Measurements from ENCODE around the gene TBCK.
A peak's percentile ranks its signal among the peaks of the same experiment; 100 is the strongest.

The TBCK gene

GRCh38 chr4:106315968-106316772 is at the start of gene TBCK, which contains the start of gene AIMP1:
TBCK (minus strand) TSS chr4:106316209; CDS start chr4:106308960, 7,249 bp downstream.
AIMP1 (plus strand) TSS chr4:106316550; CDS start chr4:106325010, 8,460 bp downstream.
- Histone ChIP-seq H3K9ac (ENCODE audit: low read depth, low read length) (peak within 1 kb of the TSS; percentile 82), H3K4me1 (ENCODE audit: insufficient read depth, low read length) (peaks cover 7% of the 10 kb centered on the region), H3K36me3 (ENCODE audit: insufficient read depth, low read length) (no peaks in the 10 kb centered on the region), H3K9me3 (ENCODE audit: control insufficient read depth, insufficient read depth, low read length) (no peaks in the 10 kb centered on the region)

GRCh38 chr4:106365613-106366012 is 49.6 kb upstream of the TBCK start:
- no peaks in the 10 kb centered on the region for H3K36me3 ChIP-seq (ENCODE audit: insufficient read depth, low read length)
- no peaks in the 10 kb centered on the region for H3K9me3 ChIP-seq (ENCODE audit: control insufficient read depth, insufficient read depth, low read length)
- no peak overlapping the region for H3K9ac ChIP-seq (ENCODE audit: low read depth, low read length)
- H3K4me1 ChIP-seq (ENCODE audit: insufficient read depth, low read length) = no peaks in the 10 kb centered on the region

- H3K9me3 ChIP-seq (ENCODE audit: control insufficient read depth, insufficient read depth, low read length) = no peaks in the 10 kb centered on the region
- H3K36me3 ChIP-seq (ENCODE audit: insufficient read depth, low read length) = no peaks in the 10 kb centered on the region
- H3K4me1 ChIP-seq (ENCODE audit: insufficient read depth, low read length) = no peaks in the 10 kb centered on the region
- H3K9ac ChIP-seq (ENCODE audit: low read depth, low read length) = no peak overlapping the region
These were observed 48.3 kb upstream of the TBCK start for GRCh38 chr4:106364282-106364681.

- Histone ChIP-seq H3K4me1 (ENCODE audit: insufficient read depth, low read length) (no peaks in the 10 kb centered on the region), H3K9ac (ENCODE audit: low read depth, low read length) (no peak overlapping the region), H3K36me3 (ENCODE audit: insufficient read depth, low read length) (no peaks in the 10 kb centered on the region), H3K9me3 (ENCODE audit: control insufficient read depth, insufficient read depth, low read length) (no peaks in the 10 kb centered on the region)
These were observed 46.2 kb upstream of the TBCK start for GRCh38 chr4:106362086-106362825.

GRCh38 chr4:106358899-106359298 is 42.9 kb upstream of the TBCK start:
- H3K4me1 ChIP-seq (ENCODE audit: insufficient read depth, low read length) = no peaks in the 10 kb centered on the region
- no peak overlapping the region for H3K9ac ChIP-seq (ENCODE audit: low read depth, low read length)
- no peaks in the 10 kb centered on the region for H3K9me3 ChIP-seq (ENCODE audit: control insufficient read depth, insufficient read depth, low read length)
- H3K36me3 ChIP-seq (ENCODE audit: insufficient read depth, low read length) = no peaks in the 10 kb centered on the region

- no peaks in the 10 kb centered on the region for H3K9me3 ChIP-seq (ENCODE audit: control insufficient read depth, insufficient read depth, low read length)
- no peaks in the 10 kb centered on the region for H3K4me1 ChIP-seq (ENCODE audit: insufficient read depth, low read length)
- H3K9ac ChIP-seq (ENCODE audit: low read depth, low read length) = no peak overlapping the region
- H3K36me3 ChIP-seq (ENCODE audit: insufficient read depth, low read length) = no peaks in the 10 kb centered on the region
These were observed 39.2 kb upstream of the TBCK start for GRCh38 chr4:106355193-106355592.

GRCh38 chr4:106353786-106354185 is 37.8 kb upstream of the TBCK start:
- H3K9me3 ChIP-seq (ENCODE audit: control insufficient read depth, insufficient read depth, low read length) = no peaks in the 10 kb centered on the region
- H3K36me3 ChIP-seq (ENCODE audit: insufficient read depth, low read length) = no peaks in the 10 kb centered on the region
- no peaks in the 10 kb centered on the region for H3K4me1 ChIP-seq (ENCODE audit: insufficient read depth, low read length)
- H3K9ac ChIP-seq (ENCODE audit: low read depth, low read length) = no peak overlapping the region

GRCh38 chr4:106351016-106351415 is 35.0 kb upstream of the TBCK start:
- Histone ChIP-seq H3K4me1 (ENCODE audit: insufficient read depth, low read length) (no peaks in the 10 kb centered on the region), H3K9ac (ENCODE audit: low read depth, low read length) (no peak overlapping the region), H3K36me3 (ENCODE audit: insufficient read depth, low read length) (no peaks in the 10 kb centered on the region), H3K9me3 (ENCODE audit: control insufficient read depth, insufficient read depth, low read length) (no peaks in the 10 kb centered on the region)

- no peaks in the 10 kb centered on the region for H3K36me3 ChIP-seq (ENCODE audit: insufficient read depth, low read length)
- no peaks in the 10 kb centered on the region for H3K9me3 ChIP-seq (ENCODE audit: control insufficient read depth, insufficient read depth, low read length)
- no peak overlapping the region for H3K9ac ChIP-seq (ENCODE audit: low read depth, low read length)
- H3K4me1 ChIP-seq (ENCODE audit: insufficient read depth, low read length) = no peaks in the 10 kb centered on the region
These were observed 31.2 kb upstream of the TBCK start for GRCh38 chr4:106347167-106347566.

GRCh38 chr4:106344647-106344970 is 28.6 kb upstream of the TBCK start:
- no peaks in the 10 kb centered on the region for H3K36me3 ChIP-seq (ENCODE audit: insufficient read depth, low read length)

GRCh38 chr4:106343865-106344646 is 28.0 kb upstream of the TBCK start:
- no peak overlapping the region for H3K9ac ChIP-seq (ENCODE audit: low read depth, low read length)
- H3K4me1 ChIP-seq (ENCODE audit: insufficient read depth, low read length) = no peaks in the 10 kb centered on the region
- no peaks in the 10 kb centered on the region for H3K9me3 ChIP-seq (ENCODE audit: control insufficient read depth, insufficient read depth, low read length)
- H3K36me3 ChIP-seq (ENCODE audit: insufficient read depth, low read length) = no peaks in the 10 kb centered on the region; the same call in 1 of the 2 replicates

More at GRCh38 chr4:106344647-106344970, 28.6 kb upstream of the TBCK start:
- Histone ChIP-seq H3K4me1 (ENCODE audit: insufficient read depth, low read length) (no peaks in the 10 kb centered on the region), H3K9ac (ENCODE audit: low read depth, low read length) (no peak overlapping the region), H3K9me3 (ENCODE audit: control insufficient read depth, insufficient read depth, low read length) (no peaks in the 10 kb centered on the region)

- H3K36me3 ChIP-seq (ENCODE audit: insufficient read depth, low read length) = peaks cover 9% of the 10 kb centered on the region; the same call in 1 of the 2 replicates
- no peaks in the 10 kb centered on the region for H3K4me1 ChIP-seq (ENCODE audit: insufficient read depth, low read length)
- no peaks in the 10 kb centered on the region for H3K9me3 ChIP-seq (ENCODE audit: control insufficient read depth, insufficient read depth, low read length)
- H3K9ac ChIP-seq (ENCODE audit: low read depth, low read length) = no peak overlapping the region
These were observed 24.8 kb upstream of the TBCK start for GRCh38 chr4:106340774-106341173.

- Histone ChIP-seq H3K4me1 (ENCODE audit: insufficient read depth, low read length) (no peaks in the 10 kb centered on the region), H3K9ac (ENCODE audit: low read depth, low read length) (no peak overlapping the region), H3K36me3 (ENCODE audit: insufficient read depth, low read length) (peaks cover 9% of the 10 kb centered on the region; the same call in 1 of the 2 replicates), H3K9me3 (ENCODE audit: control insufficient read depth, insufficient read depth, low read length) (no peaks in the 10 kb centered on the region)
These were observed 23.4 kb upstream of the TBCK start for GRCh38 chr4:106339431-106339830.

GRCh38 chr4:106338671-106339070 is 22.7 kb upstream of the TBCK start:
- peaks cover 13% of the 10 kb centered on the region; the same call in 1 of the 2 replicates for H3K36me3 ChIP-seq (ENCODE audit: insufficient read depth, low read length)
- H3K9ac ChIP-seq (ENCODE audit: low read depth, low read length) = no peak overlapping the region
- no peaks in the 10 kb centered on the region for H3K9me3 ChIP-seq (ENCODE audit: control insufficient read depth, insufficient read depth, low read length)
- no peaks in the 10 kb centered on the region for H3K4me1 ChIP-seq (ENCODE audit: insufficient read depth, low read length)
